ENCODE measurements around the gene RIPPLY2.

DNA sequence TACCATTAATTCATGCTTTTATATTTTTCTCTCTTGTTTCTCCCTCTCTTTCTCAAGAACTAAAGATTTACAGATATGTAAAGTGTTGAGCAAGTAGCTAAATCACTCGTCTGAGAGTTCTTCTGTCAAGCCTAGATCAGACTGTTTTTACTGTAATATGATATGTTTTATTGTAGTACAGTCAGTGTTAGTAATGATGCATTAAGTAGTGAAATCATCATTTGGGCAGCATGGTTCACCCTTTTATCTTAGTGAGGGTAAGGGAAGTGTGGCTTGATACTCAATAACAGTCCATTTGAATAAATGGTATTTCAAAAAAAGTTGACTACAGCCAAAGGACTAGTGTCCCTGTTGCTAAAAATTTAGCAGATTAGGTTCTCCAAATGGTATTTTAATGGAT, 15.5 kb downstream of the RIPPLY2 start:
- TF ChIP-seq, protein P1, sequence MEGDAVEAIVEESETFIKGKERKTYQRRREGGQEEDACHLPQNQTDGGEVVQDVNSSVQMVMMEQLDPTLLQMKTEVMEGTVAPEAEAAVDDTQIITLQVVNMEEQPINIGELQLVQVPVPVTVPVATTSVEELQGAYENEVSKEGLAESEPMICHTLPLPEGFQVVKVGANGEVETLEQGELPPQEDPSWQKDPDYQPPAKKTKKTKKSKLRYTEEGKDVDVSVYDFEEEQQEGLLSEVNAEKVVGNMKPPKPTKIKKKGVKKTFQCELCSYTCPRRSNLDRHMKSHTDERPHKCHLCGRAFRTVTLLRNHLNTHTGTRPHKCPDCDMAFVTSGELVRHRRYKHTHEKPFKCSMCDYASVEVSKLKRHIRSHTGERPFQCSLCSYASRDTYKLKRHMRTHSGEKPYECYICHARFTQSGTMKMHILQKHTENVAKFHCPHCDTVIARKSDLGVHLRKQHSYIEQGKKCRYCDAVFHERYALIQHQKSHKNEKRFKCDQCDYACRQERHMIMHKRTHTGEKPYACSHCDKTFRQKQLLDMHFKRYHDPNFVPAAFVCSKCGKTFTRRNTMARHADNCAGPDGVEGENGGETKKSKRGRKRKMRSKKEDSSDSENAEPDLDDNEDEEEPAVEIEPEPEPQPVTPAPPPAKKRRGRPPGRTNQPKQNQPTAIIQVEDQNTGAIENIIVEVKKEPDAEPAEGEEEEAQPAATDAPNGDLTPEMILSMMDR (IDR thresholded peaks at IDR 0.05), result no peak
- TF ChIP-seq POLR2A (IDR thresholded peaks at IDR 0.05), result no peak
